Peyer's patch (tissue), 4 donors: ENCODE data around the gene ESRRG. TPM values are rescaled to one million over a fixed set of nuclear protein-coding genes. Genes with fewer than 3 reads are reported as not detected.

Experiments
- DNase-seq, 3 donors: peaks; one replicate each; pipeline ENCODE4 v3.0.0-alpha.2; 2017 to 2019
- H3K27ac ChIP-seq, 4 donors: fragments of 200-600 bp; sonication (generic); one replicate each; pipeline ENCODE4 v1.5.1; 2016 to 2019
- H3K27me3 ChIP-seq, 2 donors: fragments of 200-600 bp; sonication (generic); one replicate each; pipeline ENCODE4 v1.5.1; 2019
- H3K36me3 ChIP-seq, 3 donors: fragments of 200-600 bp; sonication (generic); one replicate each; pipeline ENCODE4 v1.5.1; 2016 to 2019
- H3K4me1 ChIP-seq, 4 donors: fragments of 200-600 bp; sonication (generic); one replicate each; pipeline ENCODE4 v1.5.1; 2016 to 2019
- H3K4me3 ChIP-seq, 4 donors: fragments of 200-600 bp; sonication (generic); 1 replicate in 3 of 4; 2 replicates in 1 of 4; pipeline ENCODE4 v1.5.1; 2016 to 2019; ENCODE audit warnings: mild to moderate bottlenecking in 1 of 4
- H3K9me3 ChIP-seq, 4 donors: fragments of 200-600 bp; sonication (generic); one replicate each; pipeline ENCODE4 v1.5.1; 2016 to 2019; ENCODE audit warnings: mild to moderate bottlenecking in 1 of 4
- CTCF ChIP-seq, 6 experiments: fragments of 450-650 bp in 4 of 6; fragments of 200-600 bp in 2 of 6; sonication (generic) in 1 of 6; IDR thresholded peaks; one replicate each; pipeline ENCODE4 v1.5.1; 2017 to 2019; ENCODE audit warnings: antibody characterized with exemption in 6 of 6, mild to moderate bottlenecking in 3 of 6, moderate library complexity in 1 of 6
- POLR2A ChIP-seq, 2 donors: fragments of 450-650 bp; IDR thresholded peaks; one replicate each; pipeline ENCODE4 v1.5.1; 2017; ENCODE audit warnings: antibody characterized with exemption in 2 of 2, mild to moderate bottlenecking in 2 of 2, moderate library complexity in 2 of 2
- total RNA-seq, 4 donors: library from RNA; depleted of rRNA; stranded (reverse); fragments of >200 nt; gene quantifications; one replicate each; pipeline ENCODE4 v1.1.0, GENCODE V29; 2016

Gene ESRRG
- total RNA-seq, 4 donors from 2014 or later: 6.6 to 26.3 (median 20.0) TPM

GRCh38 chr1:216464489-216464888 lies 258.7 kb downstream of the ESRRG start:
- no peaks in the 10 kb centered on the region for H3K27me3 ChIP-seq
- H3K4me3 ChIP-seq: no peak overlapping the region
- no peak for DNase-seq
- no peaks in the 10 kb centered on the region for H3K9me3 ChIP-seq
- no peaks in the 10 kb centered on the region for H3K36me3 ChIP-seq
- H3K4me1 ChIP-seq: no peaks in the 10 kb centered on the region
- H3K27ac ChIP-seq: no peak overlapping the region
- TF ChIP-seq CTCF (IDR thresholded peaks at IDR 0.05): no peak
- no peak for TF ChIP-seq POLR2A (IDR thresholded peaks at IDR 0.05)

GRCh38 chr1:216462066-216462775 lies 261.0 kb downstream of the ESRRG start:
- no peak for DNase-seq
- no peaks in the 10 kb centered on the region for H3K9me3 ChIP-seq
- no peak overlapping the region for H3K27ac ChIP-seq
- H3K36me3 ChIP-seq: no peaks in the 10 kb centered on the region
- no peaks in the 10 kb centered on the region for H3K4me1 ChIP-seq
- no peak for TF ChIP-seq POLR2A (IDR thresholded peaks at IDR 0.05)
- TF ChIP-seq CTCF (IDR thresholded peaks at IDR 0.05): no peak
- H3K27me3 ChIP-seq: no peaks in the 10 kb centered on the region
- no peak overlapping the region for H3K4me3 ChIP-seq

- Histone ChIP-seq H3K27me3 (no peaks in the 10 kb centered on the region), H3K4me3 (no peak overlapping the region), H3K9me3 (no peaks in the 10 kb centered on the region), H3K27ac (no peak overlapping the region), H3K4me1 (no peaks in the 10 kb centered on the region), H3K36me3 (no peaks in the 10 kb centered on the region)
- no peak for DNase-seq
- TF ChIP-seq CTCF (IDR thresholded peaks at IDR 0.05): no peak
Measured at GRCh38 chr1:216461466-216461865, 261.8 kb downstream of the ESRRG start.

GRCh38 chr1:216459651-216460207 lies 263.5 kb downstream of the ESRRG start:
- no peak overlapping the region for H3K27ac ChIP-seq
- H3K9me3 ChIP-seq: no peaks in the 10 kb centered on the region
- H3K4me3 ChIP-seq: no peak overlapping the region
- H3K36me3 ChIP-seq: no peaks in the 10 kb centered on the region
- H3K27me3 ChIP-seq: no peaks in the 10 kb centered on the region
- no peaks in the 10 kb centered on the region for H3K4me1 ChIP-seq
- TF ChIP-seq CTCF (IDR thresholded peaks at IDR 0.05) (no peak), POLR2A (IDR thresholded peaks at IDR 0.05) (no peak)
- no peak for DNase-seq

GRCh38 chr1:216458812-216459211 lies 264.4 kb downstream of the ESRRG start:
- no peak overlapping the region for H3K4me3 ChIP-seq
- no peaks in the 10 kb centered on the region for H3K27me3 ChIP-seq
- H3K36me3 ChIP-seq: no peaks in the 10 kb centered on the region
- TF ChIP-seq CTCF (IDR thresholded peaks at IDR 0.05): no peak
- TF ChIP-seq POLR2A (IDR thresholded peaks at IDR 0.05): no peak
- DNase-seq: no peak
- no peak overlapping the region for H3K27ac ChIP-seq
- no peaks in the 10 kb centered on the region for H3K9me3 ChIP-seq
- no peaks in the 10 kb centered on the region for H3K4me1 ChIP-seq
